HEK293 (cell line): ENCODE measurements around the gene CDK2.

ENCODE experiments used
- GLIS1 ChIP-seq: fragments of 450-650 bp; formaldehyde crosslinking; IDR thresholded peaks from 2 replicates; pipeline ENCODE4 v1.5.1; 2016; ENCODE audit warnings: missing biosample characterization, missing genetic modification characterization
- KLF1 ChIP-seq: fragments of 450-650 bp; formaldehyde crosslinking; IDR thresholded peaks from 2 replicates; pipeline ENCODE4 v1.5.1; 2016; ENCODE audit warnings: missing biosample characterization, missing genetic modification characterization
- KLF9 ChIP-seq: fragments of 450-650 bp; formaldehyde crosslinking; IDR thresholded peaks from 2 replicates; pipeline ENCODE4 v1.5.1; 2016; ENCODE audit warnings: missing biosample characterization, missing genetic modification characterization, low read depth
- MEIS1 ChIP-seq: sonication (generic); formaldehyde crosslinking; IDR thresholded peaks from 2 replicates; pipeline ENCODE4 v1.8.1; 2022; ENCODE audit warnings: missing genetic modification reagents, mild to moderate bottlenecking, borderline replicate concordance
- OVOL3 ChIP-seq: fragments of 450-650 bp; formaldehyde crosslinking; IDR thresholded peaks from 2 replicates; pipeline ENCODE4 v1.5.1; 2016; ENCODE audit warnings: missing biosample characterization, missing genetic modification characterization
- SCRT1 ChIP-seq: fragments of 450-650 bp; formaldehyde crosslinking; IDR thresholded peaks from 2 replicates; pipeline ENCODE4 v1.5.1; 2016; ENCODE audit warnings: missing biosample characterization, missing genetic modification characterization, borderline replicate concordance
- SP2 ChIP-seq: fragments of 450-650 bp; formaldehyde crosslinking; IDR thresholded peaks from 2 replicates; pipeline ENCODE4 v1.5.1; 2016; ENCODE audit warnings: missing biosample characterization, missing genetic modification characterization
- ZBTB17 ChIP-seq: fragments of 450-650 bp; formaldehyde crosslinking; IDR thresholded peaks from 2 replicates; pipeline ENCODE4 v1.5.1; 2016; ENCODE audit warnings: missing biosample characterization, missing genetic modification characterization
- ZBTB6 ChIP-seq: fragments of 450-650 bp; formaldehyde crosslinking; IDR thresholded peaks from 2 replicates; pipeline ENCODE4 v1.5.1; 2017; ENCODE audit warnings: missing biosample characterization, missing genetic modification characterization
- ZBTB8A ChIP-seq: fragments of 450-650 bp; formaldehyde crosslinking; IDR thresholded peaks from 2 replicates; pipeline ENCODE4 v1.5.1; 2016; ENCODE audit warnings: missing biosample characterization, missing genetic modification characterization
- ZEB2 ChIP-seq: fragments of 450-650 bp; formaldehyde crosslinking; IDR thresholded peaks from 2 replicates; pipeline ENCODE4 v1.5.1; 2016; ENCODE audit warnings: missing biosample characterization, missing genetic modification characterization
- ZFP69B ChIP-seq: fragments of 450-650 bp; formaldehyde crosslinking; IDR thresholded peaks from 2 replicates; pipeline ENCODE4 v1.5.1; 2016; ENCODE audit warnings: missing biosample characterization, missing genetic modification characterization
- ZNF274 ChIP-seq, 2 experiments: fragments of 200-500 bp in 1 of 2; fragments of 450-650 bp in 1 of 2; sonication (Bioruptor generic) in 1 of 2; formaldehyde crosslinking in 1 of 2; IDR thresholded peaks; 2 replicates each; pipeline versions ENCODE4 v1.5.1 to v1.6.1; 2014 to 2016; ENCODE audit warnings: borderline replicate concordance in 1 of 2, inconsistent platforms in 1 of 2, low read length in 1 of 2, missing biosample characterization in 1 of 2, missing genetic modification characterization in 1 of 2
- ZNF324 ChIP-seq: fragments of 450-650 bp; formaldehyde crosslinking; IDR thresholded peaks from 2 replicates; pipeline ENCODE4 v1.5.1; 2016; ENCODE audit warnings: missing biosample characterization, missing genetic modification characterization
- ZNF341 ChIP-seq: fragments of 450-650 bp; formaldehyde crosslinking; IDR thresholded peaks from 2 replicates; pipeline ENCODE4; 2016; ENCODE audit warnings: low read depth, missing biosample characterization, missing genetic modification characterization
- ZNF350 ChIP-seq: fragments of 450-650 bp; formaldehyde crosslinking; IDR thresholded peaks from 2 replicates; pipeline ENCODE4 v1.5.0; 2017; ENCODE audit warnings: missing biosample characterization, mild to moderate bottlenecking, missing genetic modification characterization
- ZNF37A ChIP-seq: fragments of 450-650 bp; IDR thresholded peaks from 2 replicates; pipeline ENCODE4 v1.5.1; 2018; ENCODE audit warnings: missing biosample characterization, missing genetic modification characterization
- ZNF391 ChIP-seq: fragments of 450-650 bp; formaldehyde crosslinking; IDR thresholded peaks from 2 replicates; pipeline ENCODE4 v1.5.1; 2016; ENCODE audit warnings: low read depth, missing biosample characterization, missing genetic modification characterization, borderline replicate concordance
- ZNF518A ChIP-seq: fragments of 450-650 bp; formaldehyde crosslinking; conservative IDR thresholded peaks from 2 replicates; pipeline ENCODE4 v1.5.1; 2016; ENCODE audit warnings: low read depth, missing biosample characterization, missing genetic modification characterization
- ZNF549 ChIP-seq: fragments of 450-650 bp; IDR thresholded peaks from 2 replicates; pipeline ENCODE4 v1.5.1; 2018; ENCODE audit warnings: missing biosample characterization, missing genetic modification characterization, mild to moderate bottlenecking, inconsistent platforms, moderate library complexity
- ZNF571 ChIP-seq: fragments of 450-650 bp; formaldehyde crosslinking; IDR thresholded peaks from 2 replicates; pipeline ENCODE4 v1.5.0; 2017; ENCODE audit warnings: missing biosample characterization, missing genetic modification characterization
- ZNF610 ChIP-seq: fragments of 450-650 bp; formaldehyde crosslinking; IDR thresholded peaks from 2 replicates; pipeline ENCODE4 v1.5.1; 2016; ENCODE audit warnings: missing biosample characterization, missing genetic modification characterization, borderline replicate concordance
- ZNF629 ChIP-seq: fragments of 450-650 bp; formaldehyde crosslinking; IDR thresholded peaks from 2 replicates; pipeline ENCODE4 v1.5.1; 2017; ENCODE audit warnings: missing biosample characterization, missing genetic modification characterization
- ZNF660 ChIP-seq: fragments of 450-650 bp; IDR thresholded peaks from 2 replicates; pipeline ENCODE4 v1.5.1; 2018; ENCODE audit warnings: missing biosample characterization, mild to moderate bottlenecking, missing genetic modification characterization
- ZNF837 ChIP-seq: fragments of 450-650 bp; formaldehyde crosslinking; IDR thresholded peaks from 2 replicates; pipeline ENCODE4 v1.5.1; 2016; ENCODE audit warnings: missing biosample characterization, missing genetic modification characterization
- ZXDB ChIP-seq: fragments of 450-650 bp; formaldehyde crosslinking; IDR thresholded peaks from 2 replicates; pipeline ENCODE4 v1.5.1; 2016; ENCODE audit warnings: missing biosample characterization, missing genetic modification characterization
- TF ChIP-seq, protein P1 (sequence below): fragments of 450-650 bp; formaldehyde crosslinking; IDR thresholded peaks from 2 replicates; pipeline ENCODE4 v1.5.1; 2016; ENCODE audit warnings: missing biosample characterization, missing genetic modification characterization
- TF ChIP-seq, protein P2 (sequence below): fragments of 450-650 bp; formaldehyde crosslinking; IDR thresholded peaks from 2 replicates; pipeline ENCODE4 v1.5.1; 2016; ENCODE audit warnings: missing biosample characterization, missing genetic modification characterization
- TF ChIP-seq, protein P3 (sequence below): fragments of 450-650 bp; formaldehyde crosslinking; optimal IDR thresholded peaks from 2 replicates; pipeline ENCODE3; 2016; ENCODE audit warnings: missing biosample characterization, mild to moderate bottlenecking, missing genetic modification characterization

The CDK2 gene

GRCh38 chr12:55973599-55974307, 7.1 kb downstream of the CDK2 start, which contains the start of gene RAB5B (continued):
- TF ChIP-seq ZNF518A (tag by site-specific recombination): 0 out of 2 replicates have a peak, but pooled peaks have one; percentile 18
- peak; percentile 74; the same call in 1 of the 2 replicates for TF ChIP-seq ZNF610 (tag by site-specific recombination)
- TF ChIP-seq SCRT1 (tag by site-specific recombination): peak; percentile 96
- TF ChIP-seq ZNF324 (tag by site-specific recombination): peak; percentile 84; the same call in 1 of the 2 replicates
- TF ChIP-seq ZNF274 (IDR thresholded peaks at IDR 0.05; ENCODE audit: low read length): no peak
- no peak for TF ChIP-seq ZNF274 (tag by site-specific recombination; IDR thresholded peaks at IDR 0.05; ENCODE audit: borderline replicate concordance)
- TF ChIP-seq ZNF571 (tag by site-specific recombination): no peak
- TF ChIP-seq ZNF391: peak; percentile 75
- peak; percentile 51 for TF ChIP-seq ZNF341 (tag by site-specific recombination)
- TF ChIP-seq SP2: peak; percentile 99
- TF ChIP-seq ZEB2 (tag by site-specific recombination): peak; percentile 37; the same call in 1 of the 2 replicates
- peak; percentile 51 for TF ChIP-seq ZBTB8A (tag by site-specific recombination)
- TF ChIP-seq ZNF837: no peak
- no peak for TF ChIP-seq ZNF350 (tag by site-specific recombination)
- 0 out of 2 replicates have a peak, but pooled peaks have one; percentile 8 for TF ChIP-seq ZNF629 (tag by site-specific recombination)
- TF ChIP-seq KLF9 (tag by site-specific recombination): peak; percentile 90
- TF ChIP-seq GLIS1 (tag by site-specific recombination): no peak
- TF ChIP-seq ZNF37A (tag by site-specific recombination): no peak
- TF ChIP-seq MEIS1 (CRISPR knock-in tag): no peak
- peak; percentile 55; the same call in 1 of the 2 replicates for TF ChIP-seq ZBTB6
- peak; percentile 96 for TF ChIP-seq ZXDB (tag by site-specific recombination)
- no peak for TF ChIP-seq OVOL3 (tag by site-specific recombination)
- no peak for TF ChIP-seq ZNF549 (tag by site-specific recombination)
- TF ChIP-seq KLF1 (tag by site-specific recombination): peak; percentile 83
- TF ChIP-seq ZNF660 (tag by site-specific recombination): 0 out of 2 replicates have a peak, but pooled peaks have one; percentile 25
- TF ChIP-seq, protein P1, sequence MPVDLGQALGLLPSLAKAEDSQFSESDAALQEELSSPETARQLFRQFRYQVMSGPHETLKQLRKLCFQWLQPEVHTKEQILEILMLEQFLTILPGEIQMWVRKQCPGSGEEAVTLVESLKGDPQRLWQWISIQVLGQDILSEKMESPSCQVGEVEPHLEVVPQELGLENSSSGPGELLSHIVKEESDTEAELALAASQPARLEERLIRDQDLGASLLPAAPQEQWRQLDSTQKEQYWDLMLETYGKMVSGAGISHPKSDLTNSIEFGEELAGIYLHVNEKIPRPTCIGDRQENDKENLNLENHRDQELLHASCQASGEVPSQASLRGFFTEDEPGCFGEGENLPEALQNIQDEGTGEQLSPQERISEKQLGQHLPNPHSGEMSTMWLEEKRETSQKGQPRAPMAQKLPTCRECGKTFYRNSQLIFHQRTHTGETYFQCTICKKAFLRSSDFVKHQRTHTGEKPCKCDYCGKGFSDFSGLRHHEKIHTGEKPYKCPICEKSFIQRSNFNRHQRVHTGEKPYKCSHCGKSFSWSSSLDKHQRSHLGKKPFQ (tag by site-specific recombination): no peak
- peak; percentile 84 for TF ChIP-seq ZBTB17 (tag by site-specific recombination)
- peak; percentile 61; the same call in 1 of the 2 replicates for TF ChIP-seq ZFP69B (tag by site-specific recombination)
- TF ChIP-seq, protein P2, sequence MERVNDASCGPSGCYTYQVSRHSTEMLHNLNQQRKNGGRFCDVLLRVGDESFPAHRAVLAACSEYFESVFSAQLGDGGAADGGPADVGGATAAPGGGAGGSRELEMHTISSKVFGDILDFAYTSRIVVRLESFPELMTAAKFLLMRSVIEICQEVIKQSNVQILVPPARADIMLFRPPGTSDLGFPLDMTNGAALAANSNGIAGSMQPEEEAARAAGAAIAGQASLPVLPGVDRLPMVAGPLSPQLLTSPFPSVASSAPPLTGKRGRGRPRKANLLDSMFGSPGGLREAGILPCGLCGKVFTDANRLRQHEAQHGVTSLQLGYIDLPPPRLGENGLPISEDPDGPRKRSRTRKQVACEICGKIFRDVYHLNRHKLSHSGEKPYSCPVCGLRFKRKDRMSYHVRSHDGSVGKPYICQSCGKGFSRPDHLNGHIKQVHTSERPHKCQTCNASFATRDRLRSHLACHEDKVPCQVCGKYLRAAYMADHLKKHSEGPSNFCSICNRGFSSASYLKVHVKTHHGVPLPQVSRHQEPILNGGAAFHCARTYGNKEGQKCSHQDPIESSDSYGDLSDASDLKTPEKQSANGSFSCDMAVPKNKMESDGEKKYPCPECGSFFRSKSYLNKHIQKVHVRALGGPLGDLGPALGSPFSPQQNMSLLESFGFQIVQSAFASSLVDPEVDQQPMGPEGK (tag by site-specific recombination): peak; percentile 91
- TF ChIP-seq, protein P3, sequence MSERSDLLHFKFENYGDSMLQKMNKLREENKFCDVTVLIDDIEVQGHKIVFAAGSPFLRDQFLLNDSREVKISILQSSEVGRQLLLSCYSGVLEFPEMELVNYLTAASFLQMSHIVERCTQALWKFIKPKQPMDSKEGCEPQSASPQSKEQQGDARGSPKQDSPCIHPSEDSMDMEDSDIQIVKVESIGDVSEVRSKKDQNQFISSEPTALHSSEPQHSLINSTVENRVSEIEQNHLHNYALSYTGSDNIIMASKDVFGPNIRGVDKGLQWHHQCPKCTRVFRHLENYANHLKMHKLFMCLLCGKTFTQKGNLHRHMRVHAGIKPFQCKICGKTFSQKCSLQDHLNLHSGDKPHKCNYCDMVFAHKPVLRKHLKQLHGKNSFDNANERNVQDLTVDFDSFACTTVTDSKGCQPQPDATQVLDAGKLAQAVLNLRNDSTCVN (tag by site-specific recombination): peak; percentile 35
